ENCODE measurements around the gene AK1.

Gene AK1

GRCh38 chr9:127921557-127922120 is 44.2 kb upstream of the AK1 start:
- DNase-seq (ENCODE audit: low read depth) = peak; percentile 51
- TF ChIP-seq, protein P1, sequence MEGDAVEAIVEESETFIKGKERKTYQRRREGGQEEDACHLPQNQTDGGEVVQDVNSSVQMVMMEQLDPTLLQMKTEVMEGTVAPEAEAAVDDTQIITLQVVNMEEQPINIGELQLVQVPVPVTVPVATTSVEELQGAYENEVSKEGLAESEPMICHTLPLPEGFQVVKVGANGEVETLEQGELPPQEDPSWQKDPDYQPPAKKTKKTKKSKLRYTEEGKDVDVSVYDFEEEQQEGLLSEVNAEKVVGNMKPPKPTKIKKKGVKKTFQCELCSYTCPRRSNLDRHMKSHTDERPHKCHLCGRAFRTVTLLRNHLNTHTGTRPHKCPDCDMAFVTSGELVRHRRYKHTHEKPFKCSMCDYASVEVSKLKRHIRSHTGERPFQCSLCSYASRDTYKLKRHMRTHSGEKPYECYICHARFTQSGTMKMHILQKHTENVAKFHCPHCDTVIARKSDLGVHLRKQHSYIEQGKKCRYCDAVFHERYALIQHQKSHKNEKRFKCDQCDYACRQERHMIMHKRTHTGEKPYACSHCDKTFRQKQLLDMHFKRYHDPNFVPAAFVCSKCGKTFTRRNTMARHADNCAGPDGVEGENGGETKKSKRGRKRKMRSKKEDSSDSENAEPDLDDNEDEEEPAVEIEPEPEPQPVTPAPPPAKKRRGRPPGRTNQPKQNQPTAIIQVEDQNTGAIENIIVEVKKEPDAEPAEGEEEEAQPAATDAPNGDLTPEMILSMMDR (IDR thresholded peaks at IDR 0.05; ENCODE audit: insufficient read depth, low read depth, low read length, missing control alignments) = peak; percentile 75
- H3K4me3 ChIP-seq (ENCODE audit: low read length) = no peak overlapping the region

- TF ChIP-seq, protein P1 (IDR thresholded peaks at IDR 0.05; ENCODE audit: insufficient read depth, low read depth, low read length, missing control alignments) = no peak
- no peak for DNase-seq (ENCODE audit: low read depth)
- no peak overlapping the region for H3K4me3 ChIP-seq (ENCODE audit: low read length)
These were observed 43.3 kb upstream of the AK1 start for GRCh38 chr9:127920794-127921193.

GRCh38 chr9:127919253-127919815 is 41.9 kb upstream of the AK1 start:
- no peak overlapping the region for H3K4me3 ChIP-seq (ENCODE audit: low read length)
- TF ChIP-seq, protein P1 (IDR thresholded peaks at IDR 0.05; ENCODE audit: insufficient read depth, low read depth, low read length, missing control alignments) = no peak
- peak; percentile 100 for DNase-seq (ENCODE audit: low read depth)

GRCh38 chr9:127918183-127919107 is 41.0 kb upstream of the AK1 start:
- DNase-seq (ENCODE audit: low read depth) = peak; percentile 35
- no peak overlapping the region for H3K4me3 ChIP-seq (ENCODE audit: low read length)

GRCh38 chr9:127917603-127918002 is 40.1 kb upstream of the AK1 start:
- no peak for DNase-seq (ENCODE audit: low read depth)
- TF ChIP-seq, protein P1 (IDR thresholded peaks at IDR 0.05; ENCODE audit: insufficient read depth, low read depth, low read length, missing control alignments) = no peak
- H3K4me3 ChIP-seq (ENCODE audit: low read length) = no peak overlapping the region

More at GRCh38 chr9:127918183-127919107, 41.0 kb upstream of the AK1 start:
- TF ChIP-seq, protein P1 (IDR thresholded peaks at IDR 0.05; ENCODE audit: insufficient read depth, low read depth, low read length, missing control alignments) = peak; percentile 2

DNA sequence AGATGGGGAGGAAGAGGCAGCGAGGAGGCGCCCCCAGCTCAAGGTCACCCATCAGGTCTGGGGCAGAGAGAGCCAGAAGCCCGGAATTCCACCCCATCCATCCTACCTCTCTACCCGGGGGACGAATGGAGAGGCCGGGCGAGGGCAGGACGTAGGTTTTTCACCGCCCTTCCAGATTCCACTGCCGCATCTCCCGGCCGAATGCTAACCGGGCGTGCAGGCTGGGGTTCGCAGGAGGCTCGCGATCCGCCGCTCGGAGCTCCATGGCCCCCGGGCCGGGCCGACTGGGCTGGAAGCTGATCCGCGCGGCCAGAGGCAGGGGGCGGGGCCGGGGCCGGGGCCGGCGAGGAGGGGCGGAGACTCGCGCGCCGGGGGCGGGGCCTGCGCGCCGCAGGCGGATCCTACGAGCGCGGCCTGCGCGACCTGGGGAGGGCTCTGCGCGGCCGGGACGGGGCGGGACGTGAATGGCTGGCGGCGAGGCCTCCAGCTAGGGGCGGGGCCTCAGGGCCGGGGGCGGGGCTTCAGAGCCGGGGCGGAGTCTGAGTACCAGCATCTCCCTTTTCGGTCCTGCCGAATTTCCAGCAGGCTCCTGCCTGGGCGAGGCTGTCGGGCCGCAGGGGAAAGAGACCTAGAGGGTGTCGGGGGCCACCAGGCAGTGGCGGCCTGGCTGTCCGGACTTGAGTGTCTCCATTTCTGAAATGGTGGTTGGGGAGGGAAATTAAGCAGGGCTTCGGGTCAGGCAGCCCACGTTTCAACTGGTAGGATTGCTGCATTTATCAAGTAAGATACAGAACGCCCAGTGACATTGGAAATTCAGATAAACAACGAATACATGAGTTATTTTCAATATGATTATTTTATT is 39.5 kb upstream of the AK1 start, which contains the start of gene ST6GALNAC4:
Gene ST6GALNAC4 (minus strand): TSS at position 322 of the 862 bp plus-strand sequence. CDS start 622 bp downstream, outside the sequence.
- peak; percentile 85 for DNase-seq (ENCODE audit: low read depth)
- TF ChIP-seq, protein P1 (IDR thresholded peaks at IDR 0.05; ENCODE audit: insufficient read depth, low read depth, low read length, missing control alignments) = no peak
- H3K4me3 ChIP-seq (ENCODE audit: low read length) = peak within 1 kb of the TSS; percentile 71

Measured in epithelial cell of esophagus (primary cell).